Measurements from ENCODE around the gene ATAD5.
"Not testable (repeated sequence)": the region's sequence is repeated elsewhere in the genome, so short reads cannot be mapped to it uniquely, and the experiment has no call there.

ATAD5 gene

DNA sequence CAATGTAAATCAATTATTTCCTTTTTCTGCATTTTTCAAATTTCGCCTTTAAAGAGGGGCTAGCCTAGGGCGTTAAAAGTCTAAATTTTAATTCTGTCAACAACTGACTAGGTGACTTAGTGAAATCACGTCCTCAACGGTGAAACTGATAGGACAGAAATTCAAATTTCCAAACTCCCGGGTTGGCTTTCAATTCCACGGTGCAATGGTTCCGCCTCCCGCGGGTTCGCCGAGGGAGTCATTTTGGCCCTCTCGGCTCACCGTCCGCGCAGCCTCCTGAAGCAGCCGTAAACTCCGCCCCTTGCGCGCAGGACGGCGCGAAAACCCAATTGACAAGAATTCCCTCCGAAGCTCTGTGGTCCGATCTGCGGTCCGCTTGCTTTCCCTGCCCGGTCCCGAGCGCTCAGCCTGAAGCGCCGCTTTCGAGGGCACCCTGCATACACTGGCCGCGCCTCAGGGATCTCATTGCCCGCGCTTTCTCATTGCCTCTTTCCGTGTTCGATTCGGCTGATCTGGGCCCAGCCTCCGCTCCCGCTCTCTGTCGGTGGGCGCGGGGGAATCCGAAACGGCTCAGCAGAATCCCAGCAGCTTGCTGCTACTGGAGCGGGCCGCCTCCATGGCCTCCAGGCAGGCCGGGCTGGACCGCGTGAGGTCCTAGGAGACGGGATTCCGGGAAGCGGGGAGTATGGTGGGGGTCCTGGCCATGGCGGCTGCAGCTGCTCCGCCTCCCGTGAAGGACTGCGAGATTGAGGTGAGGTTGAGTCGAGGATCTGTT is at the start of gene ATAD5:
ATAD5 (plus strand) TSS at position 304 of the 775 bp plus-strand sequence; CDS start at position 686, 382 bp downstream.
- ATAC-seq = peak; percentile 95

DNA sequence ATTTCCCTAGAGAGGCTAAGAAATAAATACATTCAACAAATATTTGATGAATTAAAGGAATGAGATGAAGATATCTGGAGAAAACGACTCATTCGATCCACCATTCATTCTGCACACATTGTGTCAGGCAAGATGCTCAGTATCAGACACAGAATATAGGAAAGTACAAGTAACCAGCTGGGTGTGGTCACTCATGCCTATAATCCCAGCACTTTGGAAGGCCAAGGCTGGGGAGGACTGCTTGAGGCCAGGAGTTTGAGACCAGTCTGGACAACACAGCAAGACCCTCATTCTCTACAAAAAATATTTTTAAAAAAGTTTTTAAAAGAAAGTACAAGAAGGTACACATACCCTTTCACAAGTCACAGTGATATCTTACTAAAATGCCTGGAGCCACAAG is 49.6 kb upstream of the ATAD5 start:
- ATAC-seq = no peak

DNA sequence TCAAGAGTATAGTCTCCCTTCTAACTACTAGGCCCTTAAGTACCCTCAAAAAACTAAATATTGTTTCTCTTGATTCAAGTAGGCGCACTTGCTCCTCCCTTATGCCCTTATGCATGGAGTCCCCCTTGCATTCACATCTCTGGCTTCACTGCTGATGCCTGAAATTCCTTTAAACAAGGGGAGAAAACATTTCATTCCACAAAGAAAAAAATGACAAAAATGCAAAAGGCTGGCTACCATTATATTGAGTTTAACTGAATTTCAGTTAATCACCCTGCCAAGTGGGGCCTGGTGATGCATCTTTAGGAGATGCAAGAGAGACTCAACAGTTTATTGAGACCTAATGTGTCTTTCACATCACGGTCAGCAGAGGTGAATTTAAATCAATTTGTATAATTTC is 42.8 kb upstream of the ATAD5 start:
- no peak for ATAC-seq

DNA sequence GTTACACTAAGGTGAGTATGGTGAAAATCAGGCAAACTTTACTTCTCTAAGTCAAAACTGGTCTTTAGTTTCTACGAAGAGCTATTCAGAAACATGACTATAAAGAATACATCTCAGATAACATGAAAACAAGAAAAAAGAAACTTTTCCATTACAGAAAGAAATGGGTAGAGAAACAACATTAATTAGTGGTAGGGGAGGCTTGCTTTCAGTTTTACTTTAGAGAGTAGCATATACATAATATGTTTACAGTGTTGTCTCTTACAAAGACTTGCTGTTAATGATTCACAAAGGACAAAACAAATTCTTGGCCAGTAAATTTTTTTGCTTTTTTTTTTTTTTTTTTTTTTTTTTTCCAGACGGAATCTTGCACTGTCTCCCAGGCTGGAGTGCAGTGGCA is 41.5 kb upstream of the ATAD5 start:
- ATAC-seq = peak; percentile 85 to 88

DNA sequence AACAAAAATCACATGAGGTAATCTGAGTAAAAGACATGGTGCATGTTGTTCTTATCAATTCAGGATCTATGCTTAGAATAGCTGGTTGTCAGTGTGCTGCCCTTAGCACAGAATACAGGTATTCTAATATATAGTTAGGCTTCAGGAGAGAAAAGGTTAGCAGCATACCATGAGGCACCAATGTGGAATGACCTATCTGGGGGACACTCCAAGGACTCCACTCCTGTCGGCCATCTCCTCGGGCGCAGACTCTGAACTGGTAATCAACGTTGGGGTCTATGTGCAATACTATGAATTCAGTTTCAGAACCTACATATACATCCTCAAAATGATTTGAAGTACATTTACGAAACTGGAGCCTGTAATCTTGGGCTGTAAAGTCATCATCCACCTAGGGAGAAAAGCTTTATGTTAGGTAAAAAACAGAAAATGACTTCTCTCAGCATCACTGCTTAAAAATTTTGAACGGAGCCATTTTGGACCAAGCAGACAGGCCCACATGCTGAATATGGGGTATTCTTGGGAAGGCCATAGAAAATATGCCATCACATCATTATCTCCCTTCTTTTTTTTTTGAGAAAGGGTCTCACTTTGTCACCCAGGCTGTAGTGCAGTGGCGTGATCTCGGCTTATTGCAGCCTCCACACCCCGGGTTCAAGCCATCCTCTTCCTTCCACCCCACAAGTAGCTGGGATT is 38.3 kb upstream of the ATAD5 start:
- ATAC-seq = no peak

- no peak for ATAC-seq
Measured at GRCh38 chr17:30794372-30794771, 37.4 kb upstream of the ATAD5 start.

- peak; percentile 99 for ATAC-seq
Measured at GRCh38 chr17:30796016-30796415, 35.8 kb upstream of the ATAD5 start.

DNA sequence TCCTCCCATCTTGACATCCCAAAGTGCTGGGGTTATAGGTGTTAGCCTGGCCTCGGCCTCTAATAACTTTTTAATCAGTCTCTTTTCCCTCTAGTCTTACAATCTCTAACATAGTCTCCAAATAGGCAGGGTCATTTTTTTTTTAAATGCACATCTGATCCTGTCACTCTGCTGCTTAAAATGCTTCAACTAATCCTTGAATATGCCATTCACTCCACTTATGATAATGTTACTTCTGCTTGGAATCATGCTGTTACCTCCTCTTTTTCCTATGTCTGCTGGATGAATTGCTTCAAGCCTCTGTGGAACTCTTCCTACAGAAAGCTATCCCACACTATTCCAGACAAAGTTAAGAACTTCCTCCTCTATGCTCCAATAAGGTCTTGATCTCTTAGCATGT is 30.1 kb upstream of the ATAD5 start:
- no peak for ATAC-seq

DNA sequence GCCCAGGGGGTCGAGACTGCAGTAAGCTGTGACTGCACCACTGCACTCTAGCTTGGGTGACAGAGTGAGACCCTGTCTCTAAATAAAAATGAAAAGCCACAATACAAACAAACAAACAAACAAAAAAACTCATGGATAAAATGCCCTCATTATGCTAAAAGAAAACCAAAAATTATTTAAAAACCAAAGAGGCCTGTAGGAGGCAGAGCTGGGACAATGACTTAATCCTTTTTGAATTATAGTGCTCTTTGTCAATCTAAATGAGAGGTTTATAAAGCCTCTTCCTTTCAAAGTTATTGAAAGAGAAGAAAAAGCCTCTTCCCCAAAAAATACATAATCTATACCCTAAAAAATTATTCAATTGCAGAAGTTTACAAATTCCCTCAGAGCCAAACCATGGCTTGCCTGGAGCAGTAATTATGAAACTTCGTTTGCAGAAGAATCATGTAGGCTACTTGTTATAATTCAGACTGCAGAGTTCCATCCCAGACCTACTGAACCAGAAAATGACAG is 25.8 kb upstream of the ATAD5 start:
- ATAC-seq = no peak

- no peak for ATAC-seq
Measured at GRCh38 chr17:30807896-30808295, 23.9 kb upstream of the ATAD5 start.

DNA sequence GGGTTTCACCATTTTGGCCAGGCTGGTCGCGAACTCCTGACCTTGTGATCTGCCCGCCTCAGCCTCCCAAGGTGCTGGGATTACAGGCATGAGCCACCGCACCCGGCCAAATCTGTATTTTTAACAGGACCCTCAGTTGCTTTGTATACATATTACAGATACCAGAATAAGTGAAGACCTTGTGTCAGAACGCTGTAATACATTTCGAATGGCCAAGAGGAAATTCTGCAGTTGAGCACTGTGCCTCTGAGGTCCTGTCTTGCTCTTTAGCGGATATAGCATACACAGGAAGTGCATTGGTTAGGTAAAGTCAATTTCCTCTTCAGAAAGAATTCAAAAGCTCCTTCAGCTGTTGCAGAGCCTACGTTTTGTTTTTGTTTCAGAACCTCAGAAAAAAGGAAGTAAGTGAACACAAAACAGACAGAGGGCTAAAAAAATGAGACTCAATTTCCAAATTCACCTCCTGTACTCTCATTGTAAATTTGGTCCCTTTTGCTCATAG is 22.9 kb upstream of the ATAD5 start:
- ATAC-seq = peak; percentile 58 to 61

DNA sequence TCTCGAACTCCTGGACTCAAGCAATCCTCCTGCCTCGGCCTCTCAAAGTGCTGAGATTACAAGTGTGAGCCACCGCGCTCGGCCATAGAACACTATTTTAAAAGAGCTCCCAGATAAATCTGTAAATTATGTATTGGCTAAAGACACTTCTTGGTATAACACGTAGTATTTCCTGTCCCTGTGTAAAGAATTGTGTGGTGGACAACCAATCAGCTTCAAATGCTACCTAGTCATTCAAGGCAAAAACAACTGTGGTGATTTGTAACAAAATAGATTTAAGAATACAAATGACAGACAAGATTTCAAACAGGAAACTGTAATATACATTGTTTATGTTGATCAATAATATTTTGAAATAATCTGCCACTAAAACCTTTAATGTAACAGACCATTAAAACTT is 21.9 kb upstream of the ATAD5 start:
- ATAC-seq = no peak

- ATAC-seq = peak; percentile 79 to 82
Measured at GRCh38 chr17:30812218-30813177, 19.3 kb upstream of the ATAD5 start.

DNA sequence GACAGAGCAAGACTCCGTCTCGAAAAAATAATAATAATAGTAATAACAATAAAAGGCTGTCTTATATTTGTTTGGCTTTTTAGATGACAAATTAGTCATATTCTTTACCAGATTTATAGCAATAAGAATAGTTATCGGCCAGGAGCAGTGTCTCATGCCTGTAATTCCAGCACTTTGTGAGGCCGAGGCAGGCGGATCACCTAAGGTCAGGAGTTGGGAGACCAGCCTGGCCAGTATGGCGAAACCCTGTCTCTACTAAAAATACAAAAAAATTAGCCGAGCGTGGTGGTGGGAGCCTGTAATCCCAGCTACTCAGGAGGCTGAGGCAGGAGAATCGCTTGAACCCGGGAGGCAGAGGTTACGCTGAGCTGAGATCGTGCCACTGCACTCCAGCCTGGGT is 17.5 kb upstream of the ATAD5 start:
- not testable (repeated sequence) for ATAC-seq

DNA sequence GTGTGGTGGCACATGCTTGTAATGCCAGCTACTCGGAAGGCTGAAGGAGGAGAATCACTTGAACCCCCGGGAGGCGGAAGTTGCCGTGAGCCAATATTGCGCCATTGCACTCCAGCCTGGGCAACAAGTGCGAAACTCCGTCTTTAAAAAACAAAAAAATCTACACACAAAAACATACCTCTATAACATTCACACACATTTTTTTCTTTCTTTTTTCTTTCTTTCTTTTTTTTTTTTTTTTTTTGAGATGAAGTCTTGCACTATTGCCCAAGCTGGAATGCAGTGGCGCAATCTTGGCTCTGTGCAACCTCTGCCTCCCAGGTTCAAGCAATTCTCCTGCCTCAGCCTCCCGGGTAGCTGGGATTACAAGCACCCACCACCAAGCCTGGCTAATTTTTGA is 16.9 kb upstream of the ATAD5 start:
- not testable (repeated sequence) for ATAC-seq

- ATAC-seq = no peak
Measured at GRCh38 chr17:30816165-30816564, 15.6 kb upstream of the ATAD5 start.

DNA sequence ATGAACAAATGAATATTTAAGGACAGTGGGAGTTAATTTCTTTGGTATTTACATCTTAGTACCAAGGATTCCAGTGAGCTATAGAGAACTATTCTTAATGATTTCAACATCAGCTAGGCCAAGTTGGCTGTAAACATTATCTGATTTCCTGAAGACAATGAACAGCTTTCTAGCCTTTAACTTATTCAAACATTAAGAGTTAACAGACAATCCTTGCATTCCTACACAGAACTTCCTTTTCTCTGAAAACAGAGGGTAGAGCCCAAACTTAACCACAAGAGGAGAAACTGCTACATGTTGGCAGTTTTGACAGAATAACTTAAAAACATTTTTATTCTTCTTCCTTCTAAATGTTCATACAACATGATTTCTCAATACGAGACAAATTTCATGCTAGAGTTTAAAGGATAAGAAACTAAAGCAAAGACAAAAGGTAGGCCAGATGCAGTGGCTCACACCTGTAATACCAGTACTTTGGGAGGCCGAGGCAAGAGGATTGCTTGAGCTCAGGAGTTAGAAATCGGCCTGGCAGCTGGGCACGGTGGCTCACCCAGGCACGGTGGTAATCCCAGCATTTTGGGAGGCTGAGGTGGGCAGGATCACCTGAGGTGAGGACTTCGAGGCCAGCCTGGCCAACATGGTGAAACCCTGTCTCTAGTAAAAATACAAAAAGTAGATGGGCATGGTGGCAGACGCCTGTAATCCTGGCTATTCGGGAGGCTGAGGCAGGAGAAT is 11.6 kb upstream of the ATAD5 start:
- ATAC-seq = no peak

GRCh38 chr17:30821871-30822723 is 9.7 kb upstream of the ATAD5 start:
- ATAC-seq = no peak

GRCh38 chr17:30822919-30823318 is 8.8 kb upstream of the ATAD5 start:
- ATAC-seq = not testable (repeated sequence)

GRCh38 chr17:30823421-30823820 is 8.3 kb upstream of the ATAD5 start:
- ATAC-seq = no peak

- ATAC-seq = peak in 1 of 2 donors; percentile 3
Measured at GRCh38 chr17:30824002-30824355, 7.8 kb upstream of the ATAD5 start.

All from activated CD4-positive, CD25-positive, alpha-beta regulatory T cell treated with anti-CD3 and anti-CD28 coated beads, Interleukin-2, amount 50 U/mL, for 24 hours (primary cell).